Neural cell (in vitro differentiated cells): ENCODE measurements around the gene GNG12.

Source experiments
- EZH2 ChIP-seq: fragments of 200-600, 300-800 bp; shearing (Covaris generic), sonication (generic); IDR thresholded peaks from 2 replicates; pipeline ENCODE4 v1.6.1; 2014; ENCODE audit warnings: antibody characterized with exemption, low read length, borderline replicate concordance, mild to moderate bottlenecking; ENCODE audit not compliant: insufficient read depth, poor library complexity, severe bottlenecking
- MXI1 ChIP-seq: fragments of 450-650 bp; conservative IDR thresholded peaks from 2 replicates; pipeline ENCODE4 v1.6.1; 2014; ENCODE audit warnings: antibody characterized with exemption, mild to moderate bottlenecking; ENCODE audit not compliant: poor library complexity, severe bottlenecking
- POLR2AphosphoS5 ChIP-seq: IDR thresholded peaks from 2 replicates; pipeline ENCODE4 v1.6.1; 2012
- RAD21 ChIP-seq: fragments of 450-650 bp; conservative IDR thresholded peaks from 2 replicates; pipeline ENCODE4 v1.6.1; 2014; ENCODE audit warnings: antibody characterized with exemption, mild to moderate bottlenecking, moderate library complexity
- SMC3 ChIP-seq: fragments of 450-650 bp; conservative IDR thresholded peaks from 2 replicates; pipeline ENCODE4 v1.6.1; 2014; ENCODE audit warnings: antibody characterized with exemption, mild to moderate bottlenecking, moderate library complexity; ENCODE audit not compliant: poor library complexity
- TAF1 ChIP-seq: IDR thresholded peaks from 2 replicates; pipeline ENCODE4 v1.6.1; 2012; ENCODE audit warnings: low read depth
- TF ChIP-seq, protein P1 (sequence below): fragments of 450-650 bp; IDR thresholded peaks from 2 replicates; pipeline ENCODE4 v1.5.1; 2014; ENCODE audit warnings: antibody characterized with exemption, mild to moderate bottlenecking, moderate library complexity; ENCODE audit not compliant: poor library complexity, severe bottlenecking
- TF ChIP-seq, protein P2 (sequence below): IDR thresholded peaks from 2 replicates; pipeline ENCODE4 v1.6.1; 2012; ENCODE audit warnings: borderline replicate concordance

DNA sequence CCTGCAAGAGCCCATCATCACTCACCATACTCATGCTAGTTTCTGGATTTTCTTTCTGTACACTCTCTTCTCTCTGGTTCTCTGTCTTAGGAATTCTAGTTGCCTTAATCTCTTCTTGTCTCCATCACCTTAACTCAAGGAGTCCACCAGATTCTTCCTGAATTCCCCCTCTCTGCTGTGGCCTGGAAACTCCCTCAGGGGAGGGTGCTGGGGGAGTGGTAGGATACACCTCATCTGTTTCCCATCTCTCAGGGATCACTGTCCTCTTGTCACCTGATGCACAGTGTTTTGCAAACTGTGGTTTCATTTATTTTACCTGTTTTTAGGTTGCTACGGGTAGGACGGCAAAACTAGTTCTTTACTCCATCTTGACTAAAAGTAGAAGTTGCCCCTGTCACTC lies 6.6 kb upstream of the GNG12 start:
- TF ChIP-seq, protein P1, sequence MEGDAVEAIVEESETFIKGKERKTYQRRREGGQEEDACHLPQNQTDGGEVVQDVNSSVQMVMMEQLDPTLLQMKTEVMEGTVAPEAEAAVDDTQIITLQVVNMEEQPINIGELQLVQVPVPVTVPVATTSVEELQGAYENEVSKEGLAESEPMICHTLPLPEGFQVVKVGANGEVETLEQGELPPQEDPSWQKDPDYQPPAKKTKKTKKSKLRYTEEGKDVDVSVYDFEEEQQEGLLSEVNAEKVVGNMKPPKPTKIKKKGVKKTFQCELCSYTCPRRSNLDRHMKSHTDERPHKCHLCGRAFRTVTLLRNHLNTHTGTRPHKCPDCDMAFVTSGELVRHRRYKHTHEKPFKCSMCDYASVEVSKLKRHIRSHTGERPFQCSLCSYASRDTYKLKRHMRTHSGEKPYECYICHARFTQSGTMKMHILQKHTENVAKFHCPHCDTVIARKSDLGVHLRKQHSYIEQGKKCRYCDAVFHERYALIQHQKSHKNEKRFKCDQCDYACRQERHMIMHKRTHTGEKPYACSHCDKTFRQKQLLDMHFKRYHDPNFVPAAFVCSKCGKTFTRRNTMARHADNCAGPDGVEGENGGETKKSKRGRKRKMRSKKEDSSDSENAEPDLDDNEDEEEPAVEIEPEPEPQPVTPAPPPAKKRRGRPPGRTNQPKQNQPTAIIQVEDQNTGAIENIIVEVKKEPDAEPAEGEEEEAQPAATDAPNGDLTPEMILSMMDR: no peak
- no peak for TF ChIP-seq TAF1
- TF ChIP-seq SMC3: no peak
- TF ChIP-seq MXI1: no peak
- TF ChIP-seq POLR2AphosphoS5: no peak
- TF ChIP-seq, protein P2, sequence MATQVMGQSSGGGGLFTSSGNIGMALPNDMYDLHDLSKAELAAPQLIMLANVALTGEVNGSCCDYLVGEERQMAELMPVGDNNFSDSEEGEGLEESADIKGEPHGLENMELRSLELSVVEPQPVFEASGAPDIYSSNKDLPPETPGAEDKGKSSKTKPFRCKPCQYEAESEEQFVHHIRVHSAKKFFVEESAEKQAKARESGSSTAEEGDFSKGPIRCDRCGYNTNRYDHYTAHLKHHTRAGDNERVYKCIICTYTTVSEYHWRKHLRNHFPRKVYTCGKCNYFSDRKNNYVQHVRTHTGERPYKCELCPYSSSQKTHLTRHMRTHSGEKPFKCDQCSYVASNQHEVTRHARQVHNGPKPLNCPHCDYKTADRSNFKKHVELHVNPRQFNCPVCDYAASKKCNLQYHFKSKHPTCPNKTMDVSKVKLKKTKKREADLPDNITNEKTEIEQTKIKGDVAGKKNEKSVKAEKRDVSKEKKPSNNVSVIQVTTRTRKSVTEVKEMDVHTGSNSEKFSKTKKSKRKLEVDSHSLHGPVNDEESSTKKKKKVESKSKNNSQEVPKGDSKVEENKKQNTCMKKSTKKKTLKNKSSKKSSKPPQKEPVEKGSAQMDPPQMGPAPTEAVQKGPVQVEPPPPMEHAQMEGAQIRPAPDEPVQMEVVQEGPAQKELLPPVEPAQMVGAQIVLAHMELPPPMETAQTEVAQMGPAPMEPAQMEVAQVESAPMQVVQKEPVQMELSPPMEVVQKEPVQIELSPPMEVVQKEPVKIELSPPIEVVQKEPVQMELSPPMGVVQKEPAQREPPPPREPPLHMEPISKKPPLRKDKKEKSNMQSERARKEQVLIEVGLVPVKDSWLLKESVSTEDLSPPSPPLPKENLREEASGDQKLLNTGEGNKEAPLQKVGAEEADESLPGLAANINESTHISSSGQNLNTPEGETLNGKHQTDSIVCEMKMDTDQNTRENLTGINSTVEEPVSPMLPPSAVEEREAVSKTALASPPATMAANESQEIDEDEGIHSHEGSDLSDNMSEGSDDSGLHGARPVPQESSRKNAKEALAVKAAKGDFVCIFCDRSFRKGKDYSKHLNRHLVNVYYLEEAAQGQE: no peak
- no peak for TF ChIP-seq RAD21
- no peak for TF ChIP-seq EZH2
